Neutrophil (primary cell): Measurements from ENCODE around the gene MADCAM1.

Source experiments
- H3K27ac ChIP-seq: fragments of 200-600 bp; sonication (generic); 2 replicates; pipeline ENCODE4 v1.5.1; 2016; ENCODE audit warnings: mild to moderate bottlenecking, moderate library complexity
- H3K27me3 ChIP-seq: fragments of 200-600 bp; sonication (generic); 2 replicates; pipeline ENCODE4 v1.6.0; 2016; ENCODE audit warnings: mild to moderate bottlenecking
- H3K36me3 ChIP-seq: fragments of 200-600 bp; sonication (generic); 2 replicates; pipeline ENCODE4 v1.5.1; 2017
- H3K4me1 ChIP-seq, 2 experiments: fragments of 200-600 bp in 1 of 2; sonication (generic) in 1 of 2; 1 replicate in 1 of 2; 2 replicates in 1 of 2; pipeline versions ENCODE4 v1.5.1 to v1.6.1; 2013 to 2016; ENCODE audit warnings: low read depth in 1 of 2, low read length in 1 of 2, mild to moderate bottlenecking in 1 of 2, moderate library complexity in 1 of 2; ENCODE audit not compliant: control insufficient read depth in 1 of 2, insufficient read depth in 1 of 2
- H3K4me3 ChIP-seq, 2 experiments: fragments of 200-600 bp in 1 of 2; sonication (generic) in 1 of 2; 1 replicate in 1 of 2; 2 replicates in 1 of 2; pipeline ENCODE4 v1.5.1; 2013 to 2016; ENCODE audit warnings: low read depth in 1 of 2, low read length in 1 of 2, mild to moderate bottlenecking in 1 of 2, moderate library complexity in 1 of 2
- H3K9me3 ChIP-seq: fragments of 200-600 bp; sonication (generic); 2 replicates; pipeline ENCODE4 v1.5.1; 2016
- TF ChIP-seq, protein P1 (sequence below): fragments of 200-600 bp; sonication (generic); IDR thresholded peaks from 2 replicates; pipeline ENCODE4 v1.5.1; 2016; ENCODE audit warnings: antibody characterized with exemption

MADCAM1 gene

GRCh38 chr19:453606-454005 is 42.7 kb upstream of the MADCAM1 start:
- H3K9me3 ChIP-seq, result no peaks in the 10 kb centered on the region
- H3K4me1 ChIP-seq, result no peaks in the 10 kb centered on the region
- H3K4me3 ChIP-seq, result no peak overlapping the region
- H3K27me3 ChIP-seq, result peaks cover 24% of the 10 kb centered on the region
- TF ChIP-seq, protein P1, sequence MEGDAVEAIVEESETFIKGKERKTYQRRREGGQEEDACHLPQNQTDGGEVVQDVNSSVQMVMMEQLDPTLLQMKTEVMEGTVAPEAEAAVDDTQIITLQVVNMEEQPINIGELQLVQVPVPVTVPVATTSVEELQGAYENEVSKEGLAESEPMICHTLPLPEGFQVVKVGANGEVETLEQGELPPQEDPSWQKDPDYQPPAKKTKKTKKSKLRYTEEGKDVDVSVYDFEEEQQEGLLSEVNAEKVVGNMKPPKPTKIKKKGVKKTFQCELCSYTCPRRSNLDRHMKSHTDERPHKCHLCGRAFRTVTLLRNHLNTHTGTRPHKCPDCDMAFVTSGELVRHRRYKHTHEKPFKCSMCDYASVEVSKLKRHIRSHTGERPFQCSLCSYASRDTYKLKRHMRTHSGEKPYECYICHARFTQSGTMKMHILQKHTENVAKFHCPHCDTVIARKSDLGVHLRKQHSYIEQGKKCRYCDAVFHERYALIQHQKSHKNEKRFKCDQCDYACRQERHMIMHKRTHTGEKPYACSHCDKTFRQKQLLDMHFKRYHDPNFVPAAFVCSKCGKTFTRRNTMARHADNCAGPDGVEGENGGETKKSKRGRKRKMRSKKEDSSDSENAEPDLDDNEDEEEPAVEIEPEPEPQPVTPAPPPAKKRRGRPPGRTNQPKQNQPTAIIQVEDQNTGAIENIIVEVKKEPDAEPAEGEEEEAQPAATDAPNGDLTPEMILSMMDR, result no peak
- H3K36me3 ChIP-seq, result no peaks in the 10 kb centered on the region
- H3K27ac ChIP-seq, result no peak overlapping the region

DNA sequence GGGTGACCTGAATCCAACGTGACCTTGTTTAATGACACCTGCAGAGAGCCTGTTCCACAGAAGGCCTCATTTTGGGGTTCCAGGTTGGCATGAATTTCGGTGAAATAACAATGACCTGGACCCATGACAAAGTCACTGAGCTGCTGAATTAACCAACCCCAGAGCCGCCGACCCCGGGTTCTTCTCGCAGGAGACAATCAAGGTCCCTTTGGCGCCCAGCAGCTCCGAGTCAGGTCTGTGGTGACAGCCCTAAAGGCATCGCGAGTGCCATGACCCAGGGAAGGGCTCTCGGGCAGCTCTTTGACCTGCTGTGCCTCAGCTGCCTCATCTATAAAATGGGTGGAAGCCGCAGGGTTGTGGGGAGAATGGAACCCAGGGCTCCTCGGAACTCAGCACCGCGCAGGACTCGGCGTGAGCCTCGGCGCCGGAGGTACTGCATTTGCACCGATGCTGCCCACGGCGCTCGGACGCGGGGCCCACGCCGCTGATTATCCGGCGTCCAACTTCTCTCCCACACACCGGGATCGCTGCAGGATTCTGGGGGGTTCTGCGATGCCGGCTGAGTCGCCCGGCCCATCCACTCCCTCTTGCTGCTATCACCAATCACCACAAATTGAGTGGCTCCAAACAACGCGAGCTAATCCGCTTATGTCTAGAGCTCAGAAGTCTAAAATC is 41.1 kb upstream of the MADCAM1 start:
- no peak overlapping the region for H3K27ac ChIP-seq
- H3K27me3 ChIP-seq, result peaks cover 37% of the 10 kb centered on the region
- no peak overlapping the region for H3K4me3 ChIP-seq
- TF ChIP-seq, protein P1, result no peak
- H3K4me1 ChIP-seq, result no peaks in the 10 kb centered on the region
- H3K9me3 ChIP-seq, result no peaks in the 10 kb centered on the region
- H3K36me3 ChIP-seq, result no peaks in the 10 kb centered on the region

DNA sequence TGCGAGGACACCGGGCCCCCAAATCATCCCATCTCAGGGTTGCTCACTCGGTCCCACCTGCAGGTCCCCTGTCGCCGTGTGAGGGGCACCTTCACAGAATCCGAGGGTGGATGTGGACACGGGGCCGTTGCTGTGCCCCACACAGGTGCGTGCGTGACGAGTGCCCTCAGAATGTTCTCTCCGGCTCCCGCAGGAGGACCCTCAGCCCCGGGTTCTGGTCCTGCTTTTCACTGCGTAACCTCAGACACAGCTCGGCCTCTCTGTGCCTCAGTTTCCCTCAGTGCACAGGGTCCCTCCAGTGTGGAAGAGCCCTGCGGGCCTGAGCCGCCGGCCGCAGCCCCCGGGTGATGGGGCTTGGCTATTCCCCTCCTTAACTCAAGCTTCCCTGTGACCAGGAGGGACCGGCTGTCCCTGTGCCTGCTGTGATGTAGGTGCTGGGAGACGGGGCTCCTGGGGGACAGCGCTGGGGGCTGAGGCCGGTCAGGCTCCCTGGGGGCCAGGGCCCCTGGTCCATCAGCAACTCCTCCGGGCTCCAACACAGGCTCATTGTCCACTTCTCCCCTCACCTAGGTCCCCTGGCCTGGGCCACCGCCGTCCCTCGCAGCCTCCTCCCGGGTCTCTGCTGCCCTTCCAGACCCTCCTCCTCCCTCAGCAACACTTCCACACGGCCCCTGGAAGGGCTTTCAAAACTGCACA is 40.3 kb upstream of the MADCAM1 start:
- H3K4me1 ChIP-seq, result no peaks in the 10 kb centered on the region
- H3K27me3 ChIP-seq, result peaks cover 42% of the 10 kb centered on the region
- no peak overlapping the region for H3K27ac ChIP-seq
- no peak overlapping the region for H3K4me3 ChIP-seq
- H3K9me3 ChIP-seq, result no peaks in the 10 kb centered on the region
- H3K36me3 ChIP-seq, result no peaks in the 10 kb centered on the region
- TF ChIP-seq, protein P1, result no peak

GRCh38 chr19:456547-457110 is 39.7 kb upstream of the MADCAM1 start:
- Histone ChIP-seq H3K27me3 (peaks cover 48% of the 10 kb centered on the region), H3K36me3 (no peaks in the 10 kb centered on the region), H3K4me1 (no peaks in the 10 kb centered on the region), H3K27ac (no peak overlapping the region), H3K4me3 (no peak overlapping the region), H3K9me3 (no peaks in the 10 kb centered on the region)
- TF ChIP-seq, protein P1, result no peak

- no peaks in the 10 kb centered on the region for H3K4me1 ChIP-seq
- TF ChIP-seq, protein P1, result no peak
- peaks cover 59% of the 10 kb centered on the region for H3K27me3 ChIP-seq
- H3K4me3 ChIP-seq, result no peak overlapping the region
- no peaks in the 10 kb centered on the region for H3K9me3 ChIP-seq
- H3K36me3 ChIP-seq, result no peaks in the 10 kb centered on the region
- H3K27ac ChIP-seq, result no peak overlapping the region
Measured at GRCh38 chr19:457636-458035, 38.6 kb upstream of the MADCAM1 start.
